Measurements from ENCODE around the gene NABP2. TPM values are rescaled to one million over a fixed set of nuclear protein-coding genes. Genes with fewer than 3 reads are reported as not detected.
A peak's percentile ranks its signal among the peaks of the same experiment; 100 is the strongest.
"Not testable (repeated sequence)": the region's sequence is repeated elsewhere in the genome, so short reads cannot be mapped to it uniquely, and the experiment has no call there.

The NABP2 gene
- polyA plus RNA-seq, 1 of the 3 experiments (the other 2 are of a cell fraction), result 49.3 TPM

DNA sequence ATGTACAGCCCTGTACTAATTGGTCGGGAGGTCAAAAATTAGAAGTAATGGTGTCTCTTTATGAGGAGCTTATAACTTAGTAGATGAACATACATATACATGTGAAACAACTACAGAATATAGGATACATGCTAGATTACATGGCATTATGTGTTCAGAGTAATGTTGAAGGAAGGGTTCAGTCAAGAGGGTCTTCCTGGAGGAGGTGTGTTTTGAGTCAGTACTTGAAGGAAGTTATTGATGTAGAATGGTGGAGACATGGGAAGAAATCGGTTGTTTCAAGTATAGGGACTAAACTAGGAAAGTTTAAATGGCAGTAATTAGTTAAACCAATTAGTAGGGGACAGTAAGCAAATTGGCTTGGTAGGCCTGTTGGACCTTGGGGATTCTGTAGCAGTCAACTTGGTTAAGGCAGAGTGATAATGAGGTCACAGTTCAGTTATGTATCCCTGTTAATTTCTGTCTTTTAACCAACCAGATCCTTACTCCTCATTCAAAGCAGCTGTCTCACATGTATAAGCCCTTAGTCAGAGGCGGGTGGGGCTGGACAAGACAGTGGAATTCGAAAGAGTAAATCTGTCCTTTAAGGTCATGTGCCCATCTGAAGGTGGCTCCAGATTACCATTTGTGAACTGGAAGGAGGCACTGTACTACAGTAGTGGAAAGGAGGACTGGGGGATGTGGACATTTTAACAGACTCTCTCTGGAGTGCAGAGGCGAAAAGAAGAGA lies 37.5 kb downstream of the NABP2 start (continued):
- TF ChIP-seq, protein P1, sequence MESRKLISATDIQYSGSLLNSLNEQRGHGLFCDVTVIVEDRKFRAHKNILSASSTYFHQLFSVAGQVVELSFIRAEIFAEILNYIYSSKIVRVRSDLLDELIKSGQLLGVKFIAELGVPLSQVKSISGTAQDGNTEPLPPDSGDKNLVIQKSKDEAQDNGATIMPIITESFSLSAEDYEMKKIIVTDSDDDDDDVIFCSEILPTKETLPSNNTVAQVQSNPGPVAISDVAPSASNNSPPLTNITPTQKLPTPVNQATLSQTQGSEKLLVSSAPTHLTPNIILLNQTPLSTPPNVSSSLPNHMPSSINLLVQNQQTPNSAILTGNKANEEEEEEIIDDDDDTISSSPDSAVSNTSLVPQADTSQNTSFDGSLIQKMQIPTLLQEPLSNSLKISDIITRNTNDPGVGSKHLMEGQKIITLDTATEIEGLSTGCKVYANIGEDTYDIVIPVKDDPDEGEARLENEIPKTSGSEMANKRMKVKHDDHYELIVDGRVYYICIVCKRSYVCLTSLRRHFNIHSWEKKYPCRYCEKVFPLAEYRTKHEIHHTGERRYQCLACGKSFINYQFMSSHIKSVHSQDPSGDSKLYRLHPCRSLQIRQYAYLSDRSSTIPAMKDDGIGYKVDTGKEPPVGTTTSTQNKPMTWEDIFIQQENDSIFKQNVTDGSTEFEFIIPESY (IDR thresholded peaks at IDR 0.05; ENCODE audit: borderline replicate concordance, low read depth), result no peak
- TF ChIP-seq RCOR1 (IDR thresholded peaks at IDR 0.05; ENCODE audit: low read length), result no peak
- peak; percentile 35; the same call in 1 of the 2 replicates for TF ChIP-seq TEAD4 (IDR thresholded peaks at IDR 0.05; ENCODE audit: borderline replicate concordance, insufficient read depth)
- TF ChIP-seq TAF1 (IDR thresholded peaks at IDR 0.05; ENCODE audit: borderline replicate concordance, low read depth, low read length), result no peak
- no peak for TF ChIP-seq SMC3 (IDR thresholded peaks at IDR 0.05; ENCODE audit: low read depth, low read length)
- TF ChIP-seq, protein P2, sequence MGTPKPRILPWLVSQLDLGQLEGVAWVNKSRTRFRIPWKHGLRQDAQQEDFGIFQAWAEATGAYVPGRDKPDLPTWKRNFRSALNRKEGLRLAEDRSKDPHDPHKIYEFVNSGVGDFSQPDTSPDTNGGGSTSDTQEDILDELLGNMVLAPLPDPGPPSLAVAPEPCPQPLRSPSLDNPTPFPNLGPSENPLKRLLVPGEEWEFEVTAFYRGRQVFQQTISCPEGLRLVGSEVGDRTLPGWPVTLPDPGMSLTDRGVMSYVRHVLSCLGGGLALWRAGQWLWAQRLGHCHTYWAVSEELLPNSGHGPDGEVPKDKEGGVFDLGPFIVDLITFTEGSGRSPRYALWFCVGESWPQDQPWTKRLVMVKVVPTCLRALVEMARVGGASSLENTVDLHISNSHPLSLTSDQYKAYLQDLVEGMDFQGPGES (IDR thresholded peaks at IDR 0.05; ENCODE audit: low read depth, low read length), result no peak
- TF ChIP-seq, protein P3, sequence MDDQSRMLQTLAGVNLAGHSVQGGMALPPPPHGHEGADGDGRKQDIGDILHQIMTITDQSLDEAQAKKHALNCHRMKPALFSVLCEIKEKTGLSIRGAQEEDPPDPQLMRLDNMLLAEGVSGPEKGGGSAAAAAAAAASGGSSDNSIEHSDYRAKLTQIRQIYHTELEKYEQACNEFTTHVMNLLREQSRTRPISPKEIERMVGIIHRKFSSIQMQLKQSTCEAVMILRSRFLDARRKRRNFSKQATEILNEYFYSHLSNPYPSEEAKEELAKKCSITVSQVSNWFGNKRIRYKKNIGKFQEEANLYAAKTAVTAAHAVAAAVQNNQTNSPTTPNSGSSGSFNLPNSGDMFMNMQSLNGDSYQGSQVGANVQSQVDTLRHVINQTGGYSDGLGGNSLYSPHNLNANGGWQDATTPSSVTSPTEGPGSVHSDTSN (IDR thresholded peaks at IDR 0.05), result peak; percentile 21; the same call in 1 of the 2 replicates
- no peak for TF ChIP-seq NFIC (IDR thresholded peaks at IDR 0.05; ENCODE audit: borderline replicate concordance)
- TF ChIP-seq POLR2AphosphoS5 (IDR thresholded peaks at IDR 0.05; ENCODE audit: low read depth, low read length), result no peak
- no peak for TF ChIP-seq GABPA (IDR thresholded peaks at IDR 0.05; ENCODE audit: low read depth)
- peak; percentile 78 for TF ChIP-seq TCF12 (IDR thresholded peaks at IDR 0.05)
- peak; percentile 26; the same call in 1 of the 2 replicates for TF ChIP-seq RXRA (IDR thresholded peaks at IDR 0.05; ENCODE audit: borderline replicate concordance, low read depth)
- TF ChIP-seq MEF2A (IDR thresholded peaks at IDR 0.05; ENCODE audit: borderline replicate concordance, low read depth), result no peak
- TF ChIP-seq, protein P4, sequence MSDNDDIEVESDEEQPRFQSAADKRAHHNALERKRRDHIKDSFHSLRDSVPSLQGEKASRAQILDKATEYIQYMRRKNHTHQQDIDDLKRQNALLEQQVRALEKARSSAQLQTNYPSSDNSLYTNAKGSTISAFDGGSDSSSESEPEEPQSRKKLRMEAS (IDR thresholded peaks at IDR 0.05; ENCODE audit: low read depth), result no peak; the same call in 1 of the 2 replicates

DNA sequence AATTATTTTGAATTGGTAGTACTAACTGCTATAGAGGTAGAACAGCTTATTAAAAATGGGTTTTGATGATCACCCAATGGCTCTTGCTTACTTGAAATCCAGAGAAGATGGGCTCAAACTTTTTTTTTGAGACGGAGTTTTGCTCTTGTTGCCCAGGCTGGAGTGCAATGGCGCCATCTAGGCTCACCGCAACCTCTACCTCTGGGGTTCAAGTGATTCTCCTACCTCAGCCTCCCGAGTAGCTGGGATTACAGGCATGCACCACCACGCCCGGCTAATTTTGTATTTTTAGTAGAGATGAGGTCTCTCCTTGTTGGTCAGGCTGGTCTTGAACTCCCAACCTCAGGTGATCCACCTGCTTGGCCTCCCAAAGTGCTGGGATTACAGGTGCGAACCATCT lies 38.8 kb downstream of the NABP2 start:
- H4K20me1 ChIP-seq (ENCODE audit: insufficient read depth); H3K4me3 ChIP-seq (ENCODE audit: low read depth in 2 of 2, low read length in 1 of 2); H3K9me3 ChIP-seq; H3K79me2 ChIP-seq (ENCODE audit: insufficient read depth); H3K27me3 ChIP-seq (ENCODE audit: insufficient read depth); DNase-seq; H3K4me2 ChIP-seq; H3K36me3 ChIP-seq (replicated peaks in 1 of 2; ENCODE audit: control insufficient read depth in 1 of 2, insufficient read depth in 2 of 2, low read length in 1 of 2); H3K27ac ChIP-seq (ENCODE audit: low read depth in 2 of 2, low read length in 1 of 2); H3K9ac ChIP-seq; H3K9me2 ChIP-seq; H2AFZ ChIP-seq (ENCODE audit: low read depth): not testable (repeated sequence)
- Histone ChIP-seq H3F3A (replicated peaks; ENCODE audit: insufficient read depth) (peaks cover 35% of the 10 kb centered on the region), H3K4me1 (ENCODE audit: control insufficient read depth in 1 of 2, insufficient read depth in 2 of 2, low read depth in 1 of 2, low read length in 1 of 2) (peaks cover 4 to 14% of the 10 kb centered on the region in 2 experiments; a peak in 1 of 4 replicates)
- ChIA-PET POLR2A (interaction anchor here (0.6 kb wide), 1 partner anchor 163 kb away, joined by 3 read pairs; no protein-coding TSS in a partner anchor), CTCF (interaction anchor here (1.0 to 2.1 kb wide), 4 partner anchors 11 to 74 kb away, joined by 3 to 6 read pairs (median 4); partner anchors contain the start of gene SMARCC2)
- 95% methylated on average over 7 of the region's 7 CpGs for WGBS (ENCODE audit: low lambda C conversion rate)
- TF ChIP-seq, protein P5, sequence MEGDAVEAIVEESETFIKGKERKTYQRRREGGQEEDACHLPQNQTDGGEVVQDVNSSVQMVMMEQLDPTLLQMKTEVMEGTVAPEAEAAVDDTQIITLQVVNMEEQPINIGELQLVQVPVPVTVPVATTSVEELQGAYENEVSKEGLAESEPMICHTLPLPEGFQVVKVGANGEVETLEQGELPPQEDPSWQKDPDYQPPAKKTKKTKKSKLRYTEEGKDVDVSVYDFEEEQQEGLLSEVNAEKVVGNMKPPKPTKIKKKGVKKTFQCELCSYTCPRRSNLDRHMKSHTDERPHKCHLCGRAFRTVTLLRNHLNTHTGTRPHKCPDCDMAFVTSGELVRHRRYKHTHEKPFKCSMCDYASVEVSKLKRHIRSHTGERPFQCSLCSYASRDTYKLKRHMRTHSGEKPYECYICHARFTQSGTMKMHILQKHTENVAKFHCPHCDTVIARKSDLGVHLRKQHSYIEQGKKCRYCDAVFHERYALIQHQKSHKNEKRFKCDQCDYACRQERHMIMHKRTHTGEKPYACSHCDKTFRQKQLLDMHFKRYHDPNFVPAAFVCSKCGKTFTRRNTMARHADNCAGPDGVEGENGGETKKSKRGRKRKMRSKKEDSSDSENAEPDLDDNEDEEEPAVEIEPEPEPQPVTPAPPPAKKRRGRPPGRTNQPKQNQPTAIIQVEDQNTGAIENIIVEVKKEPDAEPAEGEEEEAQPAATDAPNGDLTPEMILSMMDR (IDR thresholded peaks at IDR 0.05), result peak; percentile 29

DNA sequence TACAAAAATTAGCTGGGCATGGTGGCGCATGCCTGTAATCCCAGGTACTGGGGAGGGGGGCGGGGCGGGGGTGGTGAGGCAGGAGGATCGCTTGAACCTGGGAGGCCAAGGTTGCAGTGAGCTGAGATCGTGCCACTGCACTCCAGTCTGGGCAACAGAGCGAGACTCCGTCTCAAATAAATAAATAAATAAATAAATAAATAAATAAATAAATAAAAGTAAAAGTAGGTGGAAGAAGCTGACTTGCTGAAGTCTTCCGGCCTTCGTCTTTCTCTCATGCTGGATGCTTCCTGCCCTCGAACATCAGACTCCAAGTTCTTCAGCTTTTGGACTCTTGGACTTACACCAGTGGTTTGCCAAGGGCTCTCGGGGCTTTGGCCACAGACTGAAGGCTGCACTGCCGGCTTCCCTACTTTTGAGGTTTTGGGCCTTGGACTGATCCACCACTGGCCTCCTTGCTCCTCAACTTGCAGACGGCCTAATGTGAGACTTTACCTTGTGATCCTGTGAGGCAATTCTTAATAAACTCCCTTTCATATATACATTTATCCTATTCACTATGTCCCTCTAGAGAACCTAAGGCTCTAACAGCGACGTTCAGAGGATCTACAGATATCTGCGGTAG lies 42.0 kb downstream of the NABP2 start:
- 67% methylated on average over 16 of the region's 16 CpGs for WGBS (ENCODE audit: low lambda C conversion rate)
- peak overlapping the region; percentile 69 to 74 for H3K4me3 ChIP-seq (ENCODE audit: low read depth in 2 of 2, low read length in 1 of 2)
- not testable (repeated sequence) for H3K79me2 ChIP-seq (ENCODE audit: insufficient read depth); H3K9me3 ChIP-seq; H3K9me2 ChIP-seq; DNase-seq; H3K4me1 ChIP-seq (ENCODE audit: control insufficient read depth in 1 of 2, insufficient read depth in 2 of 2, low read depth in 1 of 2, low read length in 1 of 2); H3K27me3 ChIP-seq (ENCODE audit: insufficient read depth); H4K20me1 ChIP-seq (ENCODE audit: insufficient read depth)
- H2AFZ ChIP-seq (ENCODE audit: low read depth), result peak overlapping the region; percentile 96
- ChIA-PET POLR2A (interaction anchor here (0.6 to 1.8 kb wide), 10 partner anchors 8 to 198 kb away, joined by 3 to 12 read pairs (median 4); partner anchors contain the start of genes ANKRD52, CNPY2, CS and RNF41), CTCF (interaction anchor here (0.6 to 5.2 kb wide), 14 partner anchors 9 to 1318 kb away, joined by 3 to 49 read pairs (median 4); partner anchors contain the start of genes ANKRD52, PA2G4, RNF41 and SMARCC2)
- H3K27ac ChIP-seq (ENCODE audit: low read depth in 2 of 2, low read length in 1 of 2), result peak overlapping the region; percentile 88 to 92
- H3K36me3 ChIP-seq (replicated peaks in 1 of 2; ENCODE audit: control insufficient read depth in 1 of 2, insufficient read depth in 2 of 2, low read length in 1 of 2), result peaks cover 16 to 21% of the 10 kb centered on the region in 2 experiments
- peak overlapping the region; percentile 85 for H3K9ac ChIP-seq
- peak overlapping the region; percentile 86 for H3K4me2 ChIP-seq
- peaks cover 44% of the 10 kb centered on the region for H3F3A ChIP-seq (replicated peaks; ENCODE audit: insufficient read depth)

Measured in SK-N-SH (cell line).